Subcutaneous adipose tissue (tissue), 4 donors: Measurements from ENCODE around the gene FARP1. TPM values are rescaled to one million over a fixed set of nuclear protein-coding genes. Genes with fewer than 3 reads are reported as not detected.

Experiments
- CTCF ChIP-seq: fragments of 450-650 bp; IDR thresholded peaks from one replicate; pipeline ENCODE4 v1.5.1; 2016; ENCODE audit warnings: low read depth, mild to moderate bottlenecking, control low read depth, antibody characterized with exemption, moderate library complexity
- total RNA-seq, 4 donors: library from RNA; depleted of rRNA; stranded (reverse); fragments of >200 nt; gene quantifications; one replicate each; pipeline ENCODE4 v1.1.0, GENCODE V29; 2016

Gene FARP1
- total RNA-seq, 4 donors from 2014 or later, result 24.9 to 39.9 (median 28.8) TPM

GRCh38 chr13:98176777-98177608 is 34.1 kb downstream of the FARP1 start, which contains the start of gene RNF113B:
Gene RNF113B, minus strand, starts transcription at chr13:98177269. Its CDS starts 33 bp downstream, at chr13:98177236.
- TF ChIP-seq CTCF, result no peak

DNA sequence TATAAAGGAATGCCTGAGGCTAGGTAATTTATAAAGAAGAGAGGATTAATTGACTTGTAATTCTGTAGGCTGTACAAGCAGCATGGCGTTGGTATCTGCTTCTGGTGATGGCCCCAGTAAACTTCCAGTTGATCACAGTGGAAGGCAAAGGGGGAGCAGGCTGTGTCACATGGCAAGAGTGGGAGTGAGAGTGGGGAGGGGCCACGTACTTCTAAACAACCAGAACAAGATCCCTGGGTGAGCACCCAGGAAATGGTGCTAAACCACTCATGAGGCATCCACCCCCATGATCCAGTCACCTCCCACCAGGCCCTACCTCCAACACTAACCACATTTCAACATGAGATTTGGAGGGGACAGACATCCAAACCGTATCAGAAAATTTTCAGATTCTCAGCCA is 37.2 kb downstream of the FARP1 start:
- no peak for TF ChIP-seq CTCF

DNA sequence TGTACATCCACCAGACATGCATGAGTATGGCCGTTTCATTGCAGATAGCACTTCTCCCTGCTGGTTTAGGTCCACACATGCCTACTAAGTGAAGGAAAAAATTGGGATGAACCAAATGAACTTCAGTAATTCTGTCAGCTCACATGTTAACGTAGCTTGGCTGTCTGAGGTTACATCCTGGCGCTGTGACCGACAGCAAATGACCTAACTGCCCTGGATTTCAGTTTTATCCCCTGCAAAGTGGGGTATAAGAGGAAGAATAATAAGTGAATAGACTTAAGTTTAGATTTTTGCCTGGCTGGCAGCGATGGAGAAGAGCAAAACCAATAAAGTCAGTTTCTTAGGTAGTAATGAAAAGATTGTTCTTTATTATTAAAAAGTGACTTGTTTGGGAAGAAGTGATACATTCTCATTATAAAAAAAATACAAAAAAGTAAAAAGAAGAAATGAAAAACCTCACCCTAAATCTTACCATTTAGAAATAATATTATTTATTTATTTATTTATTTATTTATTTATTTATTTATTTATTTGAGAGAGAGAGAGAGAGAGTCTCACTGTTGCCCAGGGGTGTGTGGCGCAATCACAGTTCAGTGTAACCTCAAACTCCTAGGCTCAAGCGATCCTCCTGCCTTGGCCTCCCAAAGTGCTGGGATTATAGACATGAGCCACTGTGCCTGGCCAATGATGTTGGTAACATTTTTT is 38.4 kb downstream of the FARP1 start:
- TF ChIP-seq CTCF, result no peak

GRCh38 chr13:98182153-98182552 is 39.3 kb downstream of the FARP1 start:
- TF ChIP-seq CTCF, result no peak

- no peak for TF ChIP-seq CTCF
Measured at GRCh38 chr13:98182589-98182988, 39.7 kb downstream of the FARP1 start.

GRCh38 chr13:98184792-98185191 is 41.9 kb downstream of the FARP1 start:
- no peak for TF ChIP-seq CTCF
